K562 (cell line): ENCODE results near the gene TBC1D17. TPM values are rescaled to one million over a fixed set of nuclear protein-coding genes. Genes with fewer than 3 reads are reported as not detected.

Source experiments
- CREB1 ChIP-seq, 2 experiments: sonication (generic) in 1 of 2; formaldehyde crosslinking in 1 of 2; IDR thresholded peaks; 2 replicates each; pipeline versions ENCODE4 v1.6.1 to v1.8.0; 2012 to 2022; ENCODE audit warnings: inconsistent platforms in 1 of 2, mild to moderate bottlenecking in 1 of 2, missing genetic modification reagents in 1 of 2, moderate library complexity in 1 of 2
- HMG20A ChIP-seq: fragments of 450-650 bp; formaldehyde crosslinking; conservative IDR thresholded peaks from 2 replicates; pipeline ENCODE4 v1.4.0; 2020; ENCODE audit warnings: mild to moderate bottlenecking, mixed read lengths
- KLF1 ChIP-seq: fragments of 450-650 bp; IDR thresholded peaks from 2 replicates; pipeline ENCODE4 v1.6.1; 2016; ENCODE audit warnings: missing genetic modification characterization, missing compliant biosample characterization
- MBD2 ChIP-seq: sonication (generic); IDR thresholded peaks from 2 replicates; pipeline ENCODE4 v1.6.1; 2016; ENCODE audit warnings: low read depth, borderline replicate concordance
- MTF1 ChIP-seq: fragments of 250-450 bp; sonication (Bioruptor Pico); IDR thresholded peaks from 2 replicates; pipeline ENCODE4 v1.9.0; 2021; ENCODE audit warnings: moderate library complexity, mild to moderate bottlenecking, inconsistent platforms, borderline replicate concordance
- RBM34 ChIP-seq: fragments of 200-400 bp; formaldehyde crosslinking; IDR thresholded peaks from 2 replicates; pipeline ENCODE4 v1.6.1; 2018; ENCODE audit warnings: low read length, borderline replicate concordance; ENCODE audit not compliant: insufficient read depth
- SMAD1 ChIP-seq: fragments of 150-350 bp; IDR thresholded peaks from 2 replicates; pipeline ENCODE4 v1.6.1; 2014; ENCODE audit warnings: low read length, low read depth; ENCODE audit not compliant: partially characterized antibody
- ZBED1 ChIP-seq: IDR thresholded peaks from 2 replicates; pipeline ENCODE4 v1.6.1; 2014
- ZNF184 ChIP-seq: sonication (generic); formaldehyde crosslinking; IDR thresholded peaks from 2 replicates; pipeline ENCODE4 v1.5.0; 2020; ENCODE audit warnings: missing genetic modification reagents
- ZNF212 ChIP-seq: fragments of 450-650 bp; formaldehyde crosslinking; IDR thresholded peaks from 2 replicates; pipeline ENCODE4 v1.4.0; 2020; ENCODE audit warnings: mild to moderate bottlenecking
- ZNF232 ChIP-seq: sonication (generic); formaldehyde crosslinking; IDR thresholded peaks from 2 replicates; pipeline ENCODE4 v1.8.0; 2022; ENCODE audit warnings: mild to moderate bottlenecking, missing genetic modification reagents
- polyA plus RNA-seq, 8 experiments: library from polyadenylated mRNA; depleted of rRNA in 4 of 8; stranded (reverse) in 5 of 8; unstranded in 3 of 8; fragments of >200 nt; fragmentation: Nextera tagmentation in 2 of 8; fragmentation: Illumina TruSeq in 1 of 8; extraction: Ambion mirVana in 2 of 8; extraction: Trizol in 1 of 8; gene quantifications; 2 replicates each; pipeline versions ENCODE4 v1.2.1 to v1.2.3, GENCODE V29; 2011 to 2014; ENCODE audit warnings: inconsistent platforms in 1 of 8, missing spikeins in 1 of 8
- total RNA-seq, 7 experiments: library from RNA; depleted of rRNA in 6 of 7; stranded (reverse); fragments of >200 nt in 6 of 7; fragmentation: Illumina TruSeq in 2 of 7; extraction: Trizol in 2 of 7; gene quantifications; 2 replicates each; pipeline versions ENCODE4 v1.2.1 to v1.2.3, GENCODE V29; 2011 to 2021; ENCODE audit warnings: low replicate concordance in 1 of 7
- TF ChIP-seq, protein P1 (sequence below): fragments of 200-800 bp; sonication (Bioruptor generic); IDR thresholded peaks from 2 replicates; pipeline ENCODE4 v1.6.1; 2016; ENCODE audit warnings: missing genetic modification characterization, missing compliant biosample characterization
- TF ChIP-seq, protein P2 (sequence below): fragments of 200-800 bp; sonication (Bioruptor generic); IDR thresholded peaks from 2 replicates; pipeline ENCODE4 v1.6.1; 2017; ENCODE audit warnings: missing genetic modification characterization, missing compliant biosample characterization
- TF ChIP-seq, protein P3 (sequence below): sonication (generic); formaldehyde crosslinking; IDR thresholded peaks from 2 replicates; pipeline ENCODE4 v1.8.0; 2022; ENCODE audit warnings: mild to moderate bottlenecking, missing genetic modification reagents
- TF ChIP-seq, protein P4 (sequence below), 2 experiments: fragments of 450-650 bp in 1 of 2; IDR thresholded peaks; 2 replicates each; pipeline ENCODE4 v1.6.1; 2011 to 2017; ENCODE audit warnings: low read depth in 2 of 2, antibody characterized with exemption in 1 of 2, borderline replicate concordance in 1 of 2, low read length in 1 of 2, mild to moderate bottlenecking in 1 of 2, mixed read lengths in 1 of 2; ENCODE audit not compliant: control insufficient read depth in 1 of 2

TBC1D17 gene
- total and polyA plus RNA-seq, 9 of the 15 experiments (the other 6 are each of a cell fraction or from before 2014, with no cell fraction given) = 0.42 to 16.0 (median 3.8) TPM

DNA sequence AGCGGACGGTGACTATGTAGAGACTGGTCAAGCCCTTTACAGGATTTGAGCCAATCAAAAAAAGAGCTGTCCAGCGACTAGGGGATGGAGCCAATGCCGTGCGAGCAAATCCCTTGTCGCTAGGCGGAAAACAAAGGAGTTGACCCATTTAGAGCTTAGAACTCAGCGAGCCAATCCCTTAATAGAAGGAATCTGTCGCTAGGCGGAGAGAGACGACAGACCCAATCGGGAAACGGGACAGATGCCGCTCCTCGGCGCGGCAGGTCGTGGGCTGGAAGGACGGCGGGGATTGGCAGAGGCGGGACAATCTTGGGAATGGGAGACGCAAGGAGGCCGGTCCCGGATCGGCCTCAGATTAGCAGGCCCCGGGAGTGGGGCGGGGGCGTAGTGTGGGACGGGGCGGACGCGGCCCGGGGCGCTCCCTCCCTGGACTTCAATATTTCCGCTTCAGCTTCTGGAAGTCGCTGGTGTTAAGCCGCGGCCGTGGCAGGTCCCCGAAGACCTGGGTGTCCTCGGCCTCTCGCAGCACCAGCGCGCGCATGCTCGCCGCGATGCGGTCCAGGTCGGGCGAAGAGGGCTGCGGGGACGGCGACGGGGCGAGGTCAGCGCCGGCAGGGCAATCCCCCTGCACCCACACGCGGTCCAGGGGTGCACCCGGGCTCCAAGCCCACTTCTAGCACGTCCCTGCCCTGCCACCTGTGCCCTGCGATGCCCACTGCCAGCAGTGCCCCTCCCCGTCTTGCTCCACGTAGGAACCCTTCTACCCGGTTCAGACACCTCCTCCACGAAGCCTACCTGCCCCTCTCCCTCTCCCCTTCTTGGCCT is 7.8 kb upstream of the TBC1D17 start (continued):
- TF ChIP-seq, protein P1, sequence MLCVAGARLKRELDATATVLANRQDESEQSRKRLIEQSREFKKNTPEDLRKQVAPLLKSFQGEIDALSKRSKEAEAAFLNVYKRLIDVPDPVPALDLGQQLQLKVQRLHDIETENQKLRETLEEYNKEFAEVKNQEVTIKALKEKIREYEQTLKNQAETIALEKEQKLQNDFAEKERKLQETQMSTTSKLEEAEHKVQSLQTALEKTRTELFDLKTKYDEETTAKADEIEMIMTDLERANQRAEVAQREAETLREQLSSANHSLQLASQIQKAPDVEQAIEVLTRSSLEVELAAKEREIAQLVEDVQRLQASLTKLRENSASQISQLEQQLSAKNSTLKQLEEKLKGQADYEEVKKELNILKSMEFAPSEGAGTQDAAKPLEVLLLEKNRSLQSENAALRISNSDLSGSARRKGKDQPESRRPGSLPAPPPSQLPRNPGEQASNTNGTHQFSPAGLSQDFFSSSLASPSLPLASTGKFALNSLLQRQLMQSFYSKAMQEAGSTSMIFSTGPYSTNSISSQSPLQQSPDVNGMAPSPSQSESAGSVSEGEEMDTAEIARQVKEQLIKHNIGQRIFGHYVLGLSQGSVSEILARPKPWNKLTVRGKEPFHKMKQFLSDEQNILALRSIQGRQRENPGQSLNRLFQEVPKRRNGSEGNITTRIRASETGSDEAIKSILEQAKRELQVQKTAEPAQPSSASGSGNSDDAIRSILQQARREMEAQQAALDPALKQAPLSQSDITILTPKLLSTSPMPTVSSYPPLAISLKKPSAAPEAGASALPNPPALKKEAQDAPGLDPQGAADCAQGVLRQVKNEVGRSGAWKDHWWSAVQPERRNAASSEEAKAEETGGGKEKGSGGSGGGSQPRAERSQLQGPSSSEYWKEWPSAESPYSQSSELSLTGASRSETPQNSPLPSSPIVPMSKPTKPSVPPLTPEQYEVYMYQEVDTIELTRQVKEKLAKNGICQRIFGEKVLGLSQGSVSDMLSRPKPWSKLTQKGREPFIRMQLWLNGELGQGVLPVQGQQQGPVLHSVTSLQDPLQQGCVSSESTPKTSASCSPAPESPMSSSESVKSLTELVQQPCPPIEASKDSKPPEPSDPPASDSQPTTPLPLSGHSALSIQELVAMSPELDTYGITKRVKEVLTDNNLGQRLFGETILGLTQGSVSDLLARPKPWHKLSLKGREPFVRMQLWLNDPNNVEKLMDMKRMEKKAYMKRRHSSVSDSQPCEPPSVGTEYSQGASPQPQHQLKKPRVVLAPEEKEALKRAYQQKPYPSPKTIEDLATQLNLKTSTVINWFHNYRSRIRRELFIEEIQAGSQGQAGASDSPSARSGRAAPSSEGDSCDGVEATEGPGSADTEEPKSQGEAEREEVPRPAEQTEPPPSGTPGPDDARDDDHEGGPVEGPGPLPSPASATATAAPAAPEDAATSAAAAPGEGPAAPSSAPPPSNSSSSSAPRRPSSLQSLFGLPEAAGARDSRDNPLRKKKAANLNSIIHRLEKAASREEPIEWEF (CRISPR knock-in tag) = no peak
- TF ChIP-seq, protein P2, sequence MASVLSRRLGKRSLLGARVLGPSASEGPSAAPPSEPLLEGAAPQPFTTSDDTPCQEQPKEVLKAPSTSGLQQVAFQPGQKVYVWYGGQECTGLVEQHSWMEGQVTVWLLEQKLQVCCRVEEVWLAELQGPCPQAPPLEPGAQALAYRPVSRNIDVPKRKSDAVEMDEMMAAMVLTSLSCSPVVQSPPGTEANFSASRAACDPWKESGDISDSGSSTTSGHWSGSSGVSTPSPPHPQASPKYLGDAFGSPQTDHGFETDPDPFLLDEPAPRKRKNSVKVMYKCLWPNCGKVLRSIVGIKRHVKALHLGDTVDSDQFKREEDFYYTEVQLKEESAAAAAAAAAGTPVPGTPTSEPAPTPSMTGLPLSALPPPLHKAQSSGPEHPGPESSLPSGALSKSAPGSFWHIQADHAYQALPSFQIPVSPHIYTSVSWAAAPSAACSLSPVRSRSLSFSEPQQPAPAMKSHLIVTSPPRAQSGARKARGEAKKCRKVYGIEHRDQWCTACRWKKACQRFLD (CRISPR knock-in tag) = no peak
- TF ChIP-seq ZNF184 (no peak), ZNF212 (CRISPR knock-in tag) (0 out of 2 replicates have a peak, but pooled peaks have one; percentile 25), SMAD1 (no peak), RBM34 (no peak), ZBED1 (no peak), ZNF232 (CRISPR knock-in tag) (no peak), KLF1 (no peak), MTF1 (CRISPR knock-in tag) (no peak), MBD2 (peak; percentile 98), HMG20A (no peak), CREB1 (IDR thresholded peaks at IDR 0.05) (peak; percentile 84), CREB1 (CRISPR knock-in tag; IDR thresholded peaks at IDR 0.05) (peak; percentile 91)
- TF ChIP-seq, protein P3, sequence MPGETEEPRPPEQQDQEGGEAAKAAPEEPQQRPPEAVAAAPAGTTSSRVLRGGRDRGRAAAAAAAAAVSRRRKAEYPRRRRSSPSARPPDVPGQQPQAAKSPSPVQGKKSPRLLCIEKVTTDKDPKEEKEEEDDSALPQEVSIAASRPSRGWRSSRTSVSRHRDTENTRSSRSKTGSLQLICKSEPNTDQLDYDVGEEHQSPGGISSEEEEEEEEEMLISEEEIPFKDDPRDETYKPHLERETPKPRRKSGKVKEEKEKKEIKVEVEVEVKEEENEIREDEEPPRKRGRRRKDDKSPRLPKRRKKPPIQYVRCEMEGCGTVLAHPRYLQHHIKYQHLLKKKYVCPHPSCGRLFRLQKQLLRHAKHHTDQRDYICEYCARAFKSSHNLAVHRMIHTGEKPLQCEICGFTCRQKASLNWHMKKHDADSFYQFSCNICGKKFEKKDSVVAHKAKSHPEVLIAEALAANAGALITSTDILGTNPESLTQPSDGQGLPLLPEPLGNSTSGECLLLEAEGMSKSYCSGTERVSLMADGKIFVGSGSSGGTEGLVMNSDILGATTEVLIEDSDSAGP = no peak
- TF ChIP-seq, protein P4, sequence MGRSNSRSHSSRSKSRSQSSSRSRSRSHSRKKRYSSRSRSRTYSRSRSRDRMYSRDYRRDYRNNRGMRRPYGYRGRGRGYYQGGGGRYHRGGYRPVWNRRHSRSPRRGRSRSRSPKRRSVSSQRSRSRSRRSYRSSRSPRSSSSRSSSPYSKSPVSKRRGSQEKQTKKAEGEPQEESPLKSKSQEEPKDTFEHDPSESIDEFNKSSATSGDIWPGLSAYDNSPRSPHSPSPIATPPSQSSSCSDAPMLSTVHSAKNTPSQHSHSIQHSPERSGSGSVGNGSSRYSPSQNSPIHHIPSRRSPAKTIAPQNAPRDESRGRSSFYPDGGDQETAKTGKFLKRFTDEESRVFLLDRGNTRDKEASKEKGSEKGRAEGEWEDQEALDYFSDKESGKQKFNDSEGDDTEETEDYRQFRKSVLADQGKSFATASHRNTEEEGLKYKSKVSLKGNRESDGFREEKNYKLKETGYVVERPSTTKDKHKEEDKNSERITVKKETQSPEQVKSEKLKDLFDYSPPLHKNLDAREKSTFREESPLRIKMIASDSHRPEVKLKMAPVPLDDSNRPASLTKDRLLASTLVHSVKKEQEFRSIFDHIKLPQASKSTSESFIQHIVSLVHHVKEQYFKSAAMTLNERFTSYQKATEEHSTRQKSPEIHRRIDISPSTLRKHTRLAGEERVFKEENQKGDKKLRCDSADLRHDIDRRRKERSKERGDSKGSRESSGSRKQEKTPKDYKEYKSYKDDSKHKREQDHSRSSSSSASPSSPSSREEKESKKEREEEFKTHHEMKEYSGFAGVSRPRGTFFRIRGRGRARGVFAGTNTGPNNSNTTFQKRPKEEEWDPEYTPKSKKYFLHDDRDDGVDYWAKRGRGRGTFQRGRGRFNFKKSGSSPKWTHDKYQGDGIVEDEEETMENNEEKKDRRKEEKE (IDR thresholded peaks at IDR 0.05; ENCODE audit: borderline replicate concordance in 1 of 2, control insufficient read depth in 1 of 2, low read depth in 2 of 2, low read length in 1 of 2) = no peak
